GM12873 (cell line): Measurements from ENCODE around the gene EXOSC7.
A peak's percentile ranks its signal among the peaks of the same experiment; 100 is the strongest.

ENCODE experiments used
- TF ChIP-seq, protein P1 (sequence below): IDR thresholded peaks from 2 replicates; pipeline ENCODE4 v1.5.1; 2012; ENCODE audit warnings: low read depth, mild to moderate bottlenecking, moderate library complexity, low read length, control low read depth; ENCODE audit not compliant: insufficient read depth; ENCODE audit errors: missing control alignments

Gene EXOSC7

GRCh38 chr3:44963571-44964325 is 12.3 kb upstream of the EXOSC7 start:
- TF ChIP-seq, protein P1, sequence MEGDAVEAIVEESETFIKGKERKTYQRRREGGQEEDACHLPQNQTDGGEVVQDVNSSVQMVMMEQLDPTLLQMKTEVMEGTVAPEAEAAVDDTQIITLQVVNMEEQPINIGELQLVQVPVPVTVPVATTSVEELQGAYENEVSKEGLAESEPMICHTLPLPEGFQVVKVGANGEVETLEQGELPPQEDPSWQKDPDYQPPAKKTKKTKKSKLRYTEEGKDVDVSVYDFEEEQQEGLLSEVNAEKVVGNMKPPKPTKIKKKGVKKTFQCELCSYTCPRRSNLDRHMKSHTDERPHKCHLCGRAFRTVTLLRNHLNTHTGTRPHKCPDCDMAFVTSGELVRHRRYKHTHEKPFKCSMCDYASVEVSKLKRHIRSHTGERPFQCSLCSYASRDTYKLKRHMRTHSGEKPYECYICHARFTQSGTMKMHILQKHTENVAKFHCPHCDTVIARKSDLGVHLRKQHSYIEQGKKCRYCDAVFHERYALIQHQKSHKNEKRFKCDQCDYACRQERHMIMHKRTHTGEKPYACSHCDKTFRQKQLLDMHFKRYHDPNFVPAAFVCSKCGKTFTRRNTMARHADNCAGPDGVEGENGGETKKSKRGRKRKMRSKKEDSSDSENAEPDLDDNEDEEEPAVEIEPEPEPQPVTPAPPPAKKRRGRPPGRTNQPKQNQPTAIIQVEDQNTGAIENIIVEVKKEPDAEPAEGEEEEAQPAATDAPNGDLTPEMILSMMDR, result no peak

DNA sequence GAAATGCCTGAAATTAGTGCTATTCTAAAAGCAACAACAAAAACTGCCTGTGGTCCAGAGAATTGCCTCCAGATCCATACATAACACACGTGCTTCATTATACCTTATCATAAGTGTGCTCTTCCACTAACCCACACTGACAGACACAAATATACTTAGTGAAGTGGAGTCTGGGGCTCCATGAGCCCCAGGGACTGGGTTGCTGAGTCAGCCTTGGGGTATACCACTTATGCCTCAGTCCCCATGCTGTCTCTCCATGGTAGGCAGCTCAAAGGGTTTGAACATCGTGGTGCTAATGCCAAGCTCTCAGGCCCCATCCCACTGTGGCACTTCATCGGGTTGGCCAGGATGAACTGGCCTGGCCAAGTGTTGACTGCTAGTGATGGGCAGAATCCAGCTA is 10.9 kb upstream of the EXOSC7 start:
- TF ChIP-seq, protein P1, result no peak

- TF ChIP-seq, protein P1, result no peak
Observed at GRCh38 chr3:44966795-44967278, 9.2 kb upstream of the EXOSC7 start.

GRCh38 chr3:44968447-44968858 is 7.6 kb upstream of the EXOSC7 start:
- TF ChIP-seq, protein P1, result no peak

DNA sequence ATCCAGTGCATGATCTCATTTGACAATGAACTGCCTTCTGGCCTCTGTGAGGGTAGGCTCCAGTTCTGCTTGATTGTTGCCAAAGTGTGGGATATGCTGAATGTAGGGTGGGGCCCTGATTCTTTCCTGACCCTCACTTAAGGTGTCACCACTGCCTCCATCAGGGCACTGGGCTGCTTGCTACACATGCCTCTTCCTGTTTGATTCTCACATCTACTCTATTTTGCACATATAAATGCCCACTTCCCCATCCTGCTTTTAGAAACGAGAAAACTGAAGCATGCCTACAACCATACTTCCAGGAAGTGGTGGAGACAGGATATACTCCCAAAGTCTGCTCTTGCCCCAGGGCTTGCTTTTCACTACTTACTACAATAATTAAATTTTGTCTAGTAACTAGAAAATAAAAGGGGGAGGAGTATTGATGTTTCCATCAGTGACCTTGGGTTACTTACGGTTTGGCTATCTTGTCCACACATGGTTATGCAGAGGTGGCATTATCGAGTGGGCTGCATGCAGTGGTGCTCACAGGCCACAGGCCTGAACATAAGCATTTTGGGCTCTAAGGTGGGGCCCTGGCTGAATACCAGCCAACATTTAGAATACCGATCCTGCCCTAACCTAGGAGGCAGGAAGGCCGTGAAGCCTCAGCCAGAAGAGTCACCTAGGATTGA is 6.8 kb upstream of the EXOSC7 start:
- TF ChIP-seq, protein P1, result peak; percentile 18

GRCh38 chr3:44969828-44970179 is 6.2 kb upstream of the EXOSC7 start:
- TF ChIP-seq, protein P1, result no peak

DNA sequence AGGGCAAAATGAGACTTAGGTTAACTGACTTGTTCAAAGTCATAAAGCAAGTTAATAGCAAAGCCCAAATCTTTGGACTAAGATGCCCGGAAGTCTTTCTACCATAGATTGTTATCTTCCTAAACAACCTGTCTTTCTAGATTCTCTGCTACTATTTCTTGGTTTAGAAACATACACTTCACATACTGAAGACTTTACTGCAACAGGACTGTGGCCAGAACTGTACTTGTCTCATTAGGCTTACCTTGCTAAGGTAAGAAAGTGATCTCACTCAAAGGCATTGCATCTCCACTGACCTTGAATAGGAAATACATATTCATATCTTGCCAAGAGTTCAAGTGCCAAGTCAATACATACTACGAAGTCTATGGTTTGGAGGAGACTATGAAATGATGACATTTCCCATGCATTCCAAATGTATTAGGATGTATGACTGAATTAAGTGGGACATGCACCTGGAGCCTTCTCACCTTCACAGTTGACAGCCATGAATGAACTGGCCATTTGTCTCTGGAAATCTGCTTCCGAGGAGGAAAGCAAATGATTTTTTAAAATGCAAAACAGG is 5.0 kb upstream of the EXOSC7 start:
- TF ChIP-seq, protein P1, result no peak
